ENCODE measurements around the gene RSAD2.
A peak's percentile ranks its signal among the peaks of the same experiment; 100 is the strongest.
"Not testable (repeated sequence)": the region's sequence is repeated elsewhere in the genome, so short reads cannot be mapped to it uniquely, and the experiment has no call there.

The RSAD2 gene

DNA sequence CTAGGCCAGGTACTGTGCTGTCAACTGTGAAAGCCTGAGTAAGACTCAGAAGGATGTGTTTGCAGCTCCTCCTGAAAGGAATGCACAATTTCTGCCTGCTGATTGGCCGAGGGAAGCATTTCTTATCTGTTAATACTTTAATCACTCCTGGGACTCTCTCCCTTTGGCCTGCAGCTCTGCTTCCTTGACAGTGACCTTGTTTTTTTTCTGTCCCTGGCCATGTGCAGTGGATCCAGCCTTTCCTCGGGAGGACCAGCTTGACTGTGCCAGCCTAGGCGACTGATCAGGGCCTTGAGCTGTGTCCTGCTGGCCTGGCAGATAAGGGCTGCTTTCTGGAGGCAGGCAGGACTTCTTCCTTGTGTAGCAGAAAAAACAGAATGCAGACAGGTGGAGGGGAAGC lies 49.6 kb downstream of the RSAD2 start:
- peak; percentile 28 for DNase-seq

DNA sequence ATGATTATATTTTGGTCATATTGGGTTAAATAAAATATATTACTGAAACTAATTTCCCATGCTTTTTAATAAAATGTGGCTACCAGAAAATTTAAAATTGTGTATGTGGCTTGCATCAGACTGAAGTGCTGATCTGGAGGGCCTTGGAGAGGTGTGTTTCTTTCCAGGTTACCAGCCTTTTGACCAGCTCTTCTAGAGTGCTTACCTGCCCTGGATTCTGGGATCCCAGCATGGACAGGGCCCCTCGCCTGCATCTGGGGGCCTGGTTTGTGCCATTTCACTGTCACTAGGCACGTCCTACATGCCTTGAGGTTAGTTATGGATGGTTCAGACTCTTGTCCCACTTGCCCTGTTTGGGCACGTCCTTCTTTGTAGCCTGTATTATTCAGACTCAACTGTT lies 50.2 kb downstream of the RSAD2 start:
- no peak for DNase-seq

DNA sequence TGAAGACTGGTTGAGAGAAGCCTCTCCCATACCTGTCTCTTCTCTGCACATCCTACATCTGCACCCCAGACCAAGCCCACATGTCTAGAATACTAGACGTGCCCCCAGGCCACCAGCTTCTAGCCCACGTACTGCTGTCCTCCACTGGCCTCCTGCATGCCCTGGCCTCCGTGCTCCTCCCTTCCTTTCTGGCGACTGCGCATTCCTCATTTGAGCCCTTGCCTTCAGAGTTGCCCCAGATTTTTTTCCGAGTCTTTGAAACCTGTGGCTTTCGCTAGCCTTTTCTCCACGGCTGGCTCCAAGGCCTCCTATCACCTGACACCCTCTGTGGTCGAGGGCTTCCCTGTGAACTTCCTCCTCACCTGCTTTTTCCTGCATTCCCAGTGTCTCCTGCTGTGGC lies 50.9 kb downstream of the RSAD2 start:
- DNase-seq = no peak

DNA sequence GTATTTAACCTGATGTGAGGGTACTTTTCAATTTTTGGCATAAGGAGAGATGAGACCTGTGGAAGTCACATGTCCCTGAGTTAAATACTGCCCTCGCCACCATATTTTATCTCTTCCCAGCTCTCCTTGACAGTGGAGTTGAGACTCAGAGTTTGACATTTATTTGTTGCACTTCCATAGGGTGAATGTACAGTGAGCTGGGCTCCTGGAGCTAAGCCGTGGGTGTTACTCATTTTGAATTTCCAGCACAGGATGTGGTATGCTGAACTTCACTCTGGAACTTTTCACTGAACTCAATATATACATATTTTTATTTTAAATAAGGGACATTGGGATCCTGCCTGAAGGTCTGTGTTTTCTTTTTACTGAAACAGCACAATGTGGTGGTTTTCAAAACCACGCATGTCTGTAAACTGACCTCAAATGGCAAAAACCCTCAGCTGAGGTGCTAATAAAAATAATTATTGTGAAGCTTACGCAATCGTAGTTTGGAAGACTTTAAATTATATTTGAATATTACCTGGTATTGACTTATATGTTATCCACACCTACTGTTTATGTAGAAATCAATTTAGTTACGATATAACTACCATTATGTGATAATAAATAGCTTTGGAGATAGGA lies 51.7 kb downstream of the RSAD2 start:
- no peak for DNase-seq

DNA sequence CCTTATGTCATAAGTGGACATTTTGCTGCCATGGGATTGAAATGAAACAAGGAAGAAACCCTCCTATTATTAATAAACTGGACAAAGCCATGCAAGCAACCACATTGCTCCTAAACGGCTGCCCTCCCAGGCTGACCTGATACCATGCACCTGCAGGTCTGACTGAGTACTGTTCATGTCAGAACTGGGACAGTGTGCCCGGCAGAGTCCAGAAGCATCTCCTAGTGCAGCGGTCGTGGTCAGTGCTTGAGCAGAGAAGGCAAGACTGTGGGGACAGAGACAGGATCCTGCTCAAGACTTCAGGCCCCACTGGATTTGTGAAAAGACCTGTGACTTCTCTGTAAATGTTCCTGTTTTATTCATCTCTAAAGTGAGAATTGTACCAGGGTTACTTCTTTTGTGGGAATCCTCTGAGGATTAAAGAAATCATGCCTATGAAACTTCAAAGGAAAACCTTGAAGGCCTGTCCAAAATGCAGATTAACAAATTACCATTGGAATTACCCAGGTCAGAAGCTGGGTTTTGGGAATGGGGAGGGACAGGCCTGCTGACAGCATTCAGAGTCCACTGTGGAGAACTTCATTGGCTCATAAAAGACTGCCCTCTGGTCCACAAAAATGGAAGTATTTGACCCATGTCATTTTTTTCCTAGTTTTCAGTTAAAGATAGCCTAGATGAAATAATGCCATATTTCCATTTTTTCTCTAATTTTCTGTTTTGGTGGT lies 53.5 kb downstream of the RSAD2 start:
- DNase-seq = no peak

DNA sequence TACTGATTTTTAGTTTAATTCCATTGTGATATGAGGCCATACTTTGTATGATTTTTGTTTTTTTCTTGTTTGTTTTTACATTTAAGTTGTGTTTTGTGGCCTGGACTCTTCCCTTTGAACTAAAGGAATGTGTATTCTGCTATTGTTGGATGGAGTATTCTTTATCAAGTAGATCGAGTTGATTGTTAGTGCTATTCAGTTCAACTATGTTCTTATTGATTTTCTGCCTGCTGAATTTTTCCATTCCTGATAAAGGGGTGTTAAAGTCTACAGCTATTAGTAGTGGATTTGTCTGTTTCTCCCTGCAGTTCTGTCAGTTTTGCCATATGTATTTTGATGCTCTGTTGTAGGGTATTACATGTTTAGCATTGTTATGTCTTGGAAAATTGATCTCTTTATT lies 54.2 kb downstream of the RSAD2 start:
- no peak for DNase-seq

DNA sequence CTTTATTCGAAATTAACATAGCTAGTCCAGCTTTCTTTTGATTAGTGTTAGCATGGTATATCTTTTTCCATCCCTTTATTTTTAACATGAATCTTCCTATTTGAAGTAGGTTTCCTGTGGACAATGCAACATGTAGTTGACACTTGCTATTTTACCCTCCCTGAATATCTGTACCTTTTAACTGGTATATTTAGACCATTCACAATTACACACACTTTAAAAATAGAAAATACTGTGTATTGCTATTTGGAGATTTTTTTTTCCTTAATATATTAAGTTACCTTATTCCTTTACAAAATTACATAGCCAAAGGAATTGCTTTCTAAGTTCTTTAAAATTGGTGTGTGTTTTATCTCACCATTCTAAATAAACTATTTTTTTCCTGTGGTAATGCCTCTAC lies 54.6 kb downstream of the RSAD2 start:
- DNase-seq = no peak

DNA sequence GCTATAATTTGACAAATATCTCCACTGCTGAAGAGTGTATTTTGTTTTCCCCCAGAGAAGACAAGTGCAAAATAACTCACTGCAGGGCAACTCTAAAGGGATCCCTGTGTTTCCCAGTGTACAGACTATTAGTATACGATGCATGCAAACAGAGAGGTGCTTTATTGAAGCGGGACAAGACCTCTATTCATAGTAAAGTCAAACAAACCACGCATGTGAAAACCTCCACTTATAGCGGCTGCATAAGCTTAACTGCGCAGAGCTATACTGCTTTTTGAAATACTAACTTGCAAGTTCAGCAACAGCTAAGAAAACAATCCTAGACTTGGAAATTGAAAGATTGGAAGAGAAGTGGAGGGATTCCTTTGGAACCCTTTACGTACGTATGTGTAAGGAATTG lies 55.3 kb downstream of the RSAD2 start:
- no peak for DNase-seq

DNA sequence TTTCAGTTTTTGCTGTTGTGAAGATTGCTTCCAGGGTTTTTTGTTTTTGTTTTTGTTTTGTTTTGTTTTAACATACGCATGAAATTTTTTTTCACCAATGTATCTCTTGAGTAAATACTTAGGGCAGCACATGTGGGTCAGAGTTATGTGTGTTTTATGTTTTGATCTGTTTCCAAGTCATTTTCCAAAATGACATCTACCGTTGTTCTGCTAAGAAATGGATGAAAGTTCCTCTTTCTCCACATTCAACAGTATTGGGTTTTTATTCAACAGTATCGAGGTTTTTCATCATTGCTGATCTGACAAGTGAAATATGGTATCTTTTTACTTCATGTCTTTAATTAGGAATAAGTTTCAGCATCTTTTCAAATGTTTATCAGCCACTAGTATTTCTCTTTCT lies 56.3 kb downstream of the RSAD2 start:
- DNase-seq = no peak

DNA sequence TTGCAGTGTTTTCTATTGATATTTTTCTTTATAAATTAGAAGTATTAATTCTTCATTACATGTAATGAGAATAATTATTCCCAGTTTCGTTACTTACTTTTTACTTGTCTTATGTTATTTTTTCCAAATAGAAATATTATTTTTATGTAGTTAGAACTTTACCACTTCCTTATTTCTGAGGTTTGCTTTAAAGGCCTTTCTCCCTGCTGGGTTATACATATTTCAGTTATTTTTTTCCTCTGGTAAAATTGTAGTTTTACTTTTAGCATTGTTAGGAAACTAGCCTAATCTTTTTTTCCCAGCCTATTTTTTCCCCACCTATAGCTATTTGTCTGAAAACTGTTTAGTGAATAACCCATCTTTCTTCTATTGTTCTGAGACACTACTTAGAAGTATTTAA lies 56.8 kb downstream of the RSAD2 start:
- no peak for DNase-seq

DNA sequence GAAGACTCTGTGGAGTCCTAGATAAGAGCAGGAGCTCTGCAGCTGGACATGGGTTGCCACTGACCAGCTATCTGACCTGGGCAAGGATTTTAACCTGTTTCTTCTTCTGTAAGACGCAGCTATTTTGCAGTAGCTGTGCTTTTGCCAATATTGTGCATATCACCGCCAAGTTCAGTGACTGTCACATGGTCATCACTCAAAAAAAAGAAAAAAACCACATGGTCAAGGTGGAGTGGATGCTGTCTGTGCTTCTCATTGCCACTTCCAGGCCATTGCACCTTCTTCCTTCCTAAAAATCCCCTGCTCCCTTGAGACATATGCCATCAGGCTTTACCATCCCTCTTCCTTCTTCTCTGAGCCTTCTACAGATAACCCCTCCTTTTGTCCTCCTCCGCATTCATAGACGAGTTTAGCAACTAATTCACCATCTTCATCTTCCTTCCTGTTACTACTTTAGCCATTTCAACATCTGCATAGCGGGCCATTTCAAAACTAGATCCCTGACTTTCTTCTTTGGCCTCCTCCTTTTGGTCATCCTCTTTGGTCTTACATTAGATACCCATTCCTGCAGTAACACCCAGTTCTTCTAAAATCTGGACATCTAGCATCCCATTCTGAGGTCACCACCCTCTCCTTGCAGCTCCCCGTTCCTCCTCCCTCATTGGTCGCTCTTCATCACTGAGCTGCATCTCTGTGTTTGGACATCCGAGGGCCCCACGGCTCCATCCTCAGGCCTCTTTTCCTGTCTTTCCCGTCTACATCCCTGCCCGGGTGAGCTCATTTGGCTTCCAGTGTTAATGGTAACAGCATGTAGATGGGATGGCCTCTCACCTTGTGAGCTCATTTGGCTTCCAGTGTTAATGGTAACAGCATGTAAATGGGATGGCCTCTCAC lies 57.4 kb downstream of the RSAD2 start:
- no peak for DNase-seq

DNA sequence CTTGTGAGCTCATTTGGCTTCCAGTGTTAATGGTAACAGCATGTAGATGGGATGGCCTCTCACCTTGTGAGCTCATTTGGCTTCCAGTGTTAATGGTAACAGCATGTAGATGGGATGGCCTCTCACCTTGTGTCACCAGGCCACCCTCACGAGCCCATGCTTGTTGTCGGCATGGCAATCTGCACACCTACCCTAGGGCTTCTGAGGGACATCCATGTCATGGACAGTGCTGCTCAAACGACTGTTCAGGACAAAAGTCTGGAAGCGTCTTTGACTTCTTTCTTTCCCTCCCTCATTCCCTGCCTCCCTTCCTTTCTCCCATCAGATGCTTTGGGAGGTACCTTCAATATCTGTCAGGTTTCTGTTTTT lies 58.1 kb downstream of the RSAD2 start:
- DNase-seq = not testable (repeated sequence)

DNA sequence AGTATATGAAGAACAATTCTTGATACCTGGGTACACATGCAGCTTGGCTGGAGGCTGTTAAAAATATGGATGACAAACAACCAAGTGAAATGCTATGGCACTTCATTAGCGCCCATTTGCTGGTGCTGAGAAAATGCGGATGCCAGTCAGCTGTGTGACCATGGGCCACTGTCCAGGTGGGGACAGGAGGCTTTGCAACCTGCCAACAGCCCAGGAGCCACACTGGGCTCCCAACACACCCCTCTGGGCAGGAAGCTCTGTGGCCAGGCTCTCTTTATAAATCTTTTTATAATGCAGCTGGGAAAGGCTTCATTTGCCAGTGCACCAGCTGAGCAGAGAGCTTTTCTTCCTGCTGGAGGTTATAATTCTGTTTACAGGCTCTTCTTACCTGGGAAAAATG lies 59.6 kb downstream of the RSAD2 start:
- DNase-seq = no peak

DNA sequence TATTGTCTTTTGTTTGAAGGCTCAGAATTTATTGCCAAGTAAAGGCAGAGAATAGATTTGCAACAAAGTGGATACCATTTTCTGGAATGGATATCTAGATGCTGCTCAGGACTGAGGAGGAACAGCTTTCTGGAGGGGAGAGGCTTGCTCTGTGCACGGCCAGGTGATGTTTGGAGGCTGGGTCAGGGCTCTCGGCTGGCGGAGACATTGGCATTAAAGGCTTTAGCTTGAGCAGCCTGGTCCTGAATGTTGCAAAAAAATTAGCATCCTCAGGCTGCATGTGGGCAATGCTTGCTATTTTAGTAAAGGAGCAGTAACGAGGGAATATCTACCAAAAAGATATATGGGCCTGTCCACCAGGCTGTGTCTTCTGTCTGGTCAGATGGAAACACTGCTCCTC lies 60.0 kb downstream of the RSAD2 start:
- no peak for DNase-seq

DNA sequence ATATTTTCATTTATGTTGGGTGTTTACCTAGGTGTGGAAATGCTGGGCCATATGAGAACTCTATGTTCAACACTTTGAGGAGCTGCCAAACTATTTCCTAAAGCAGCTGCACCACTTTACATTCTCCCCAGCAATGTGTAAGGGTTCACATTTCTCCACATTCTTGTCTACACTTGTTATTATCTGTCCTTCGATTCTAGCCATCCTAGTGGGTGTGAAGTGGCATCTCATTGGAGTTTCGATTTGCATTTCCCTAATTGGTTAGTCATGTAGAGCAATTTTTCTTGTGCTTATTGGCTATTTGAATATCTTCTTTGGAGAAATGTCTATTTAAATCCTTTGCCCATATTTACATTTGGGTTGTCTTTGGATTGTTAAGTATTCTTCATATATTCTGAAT lies 61.5 kb downstream of the RSAD2 start:
- no peak for DNase-seq

DNA sequence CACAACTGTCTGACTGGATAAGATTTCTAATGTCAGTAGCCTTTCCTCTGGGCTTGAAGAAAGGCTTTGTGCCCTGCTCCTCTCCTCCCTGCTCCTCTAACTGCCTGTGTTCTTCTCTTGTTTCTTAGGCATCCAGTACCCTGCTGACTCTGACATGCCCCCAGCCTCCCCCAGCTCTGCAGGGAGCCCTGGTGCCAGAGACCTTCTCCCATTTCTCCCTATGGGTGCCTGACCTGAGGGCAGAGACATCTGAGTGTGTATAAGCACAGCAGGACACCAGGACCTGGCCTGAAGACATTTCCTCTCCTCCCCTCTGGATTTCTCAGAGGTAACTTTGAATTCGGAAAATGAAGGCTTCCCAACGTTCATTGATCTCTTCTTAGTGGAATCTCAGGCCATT lies 63.2 kb downstream of the RSAD2 start:
- no peak for DNase-seq

DNA sequence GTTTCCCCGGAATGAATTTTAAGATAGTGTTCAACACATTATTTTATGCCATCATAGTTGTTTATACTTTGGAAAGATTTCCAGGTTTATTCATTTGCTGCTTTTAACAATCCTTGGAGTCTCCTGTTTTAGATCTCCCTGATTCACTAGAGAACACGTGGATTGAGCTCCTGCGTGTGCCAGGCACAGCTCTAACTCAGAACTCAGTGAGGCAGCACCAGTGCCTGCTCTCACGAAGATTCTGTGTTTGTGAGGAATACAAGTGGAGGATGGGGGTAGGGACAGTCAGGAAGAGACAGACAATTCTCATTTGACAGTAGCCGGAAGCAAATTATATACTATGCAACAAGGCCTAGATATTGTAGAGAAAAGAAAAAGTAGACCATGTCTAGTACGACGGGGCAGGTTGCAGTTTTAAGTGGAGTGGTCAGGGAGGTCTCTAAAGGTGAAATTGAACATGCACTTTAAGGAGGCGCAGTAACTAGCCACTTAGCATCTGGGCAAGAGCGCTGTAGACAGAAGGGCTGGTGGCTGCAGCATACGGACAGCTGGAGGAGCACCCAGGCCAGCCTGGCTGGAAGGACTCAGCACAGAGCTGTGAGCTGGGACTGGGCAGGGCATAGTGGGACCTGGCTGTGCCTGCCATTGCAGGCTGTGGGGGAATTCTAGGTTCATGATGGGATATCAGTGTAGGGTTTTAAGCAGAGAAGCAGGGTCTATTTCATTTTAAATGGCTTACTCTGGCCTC lies 63.9 kb downstream of the RSAD2 start:
- no peak for DNase-seq

DNA sequence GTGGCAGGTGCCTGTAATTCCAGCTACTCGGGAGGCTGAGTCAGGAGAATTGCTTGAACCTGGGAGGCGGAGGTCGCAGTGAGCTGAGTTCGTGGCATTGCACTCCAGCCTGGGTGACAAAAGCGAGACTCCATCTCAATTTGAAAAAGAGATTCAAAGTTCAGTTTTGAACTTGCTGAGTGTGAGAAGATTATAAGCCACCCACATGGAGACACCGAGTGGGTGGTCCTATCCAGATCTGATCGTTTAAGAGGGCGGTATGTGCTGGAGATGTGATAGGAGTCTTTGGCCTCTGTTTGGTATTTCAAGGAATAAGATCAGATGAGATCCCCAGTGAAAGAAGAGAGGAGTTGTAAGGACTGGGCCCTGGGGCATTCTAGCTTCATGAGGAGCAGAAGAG lies 65.3 kb downstream of the RSAD2 start:
- DNase-seq = no peak

DNA sequence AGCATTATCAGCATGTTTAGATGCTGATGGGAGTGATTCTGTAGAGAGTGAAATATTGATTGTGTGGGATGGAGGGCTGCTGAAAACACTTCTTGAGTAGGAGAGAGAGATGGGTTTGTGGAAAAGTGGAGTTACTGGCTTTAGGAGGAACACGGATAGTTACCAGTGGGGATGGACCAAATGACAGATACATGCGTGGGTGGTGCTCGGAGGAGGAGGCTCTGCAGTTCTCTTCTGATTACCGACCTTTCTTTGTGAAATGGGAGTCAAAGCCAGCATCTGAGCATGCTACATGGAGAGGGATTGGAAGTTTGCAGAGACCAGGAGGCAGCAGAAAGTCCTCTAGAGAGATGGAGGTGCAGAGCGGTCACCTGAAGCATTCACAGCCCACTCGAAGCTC lies 65.9 kb downstream of the RSAD2 start:
- no peak for DNase-seq

DNA sequence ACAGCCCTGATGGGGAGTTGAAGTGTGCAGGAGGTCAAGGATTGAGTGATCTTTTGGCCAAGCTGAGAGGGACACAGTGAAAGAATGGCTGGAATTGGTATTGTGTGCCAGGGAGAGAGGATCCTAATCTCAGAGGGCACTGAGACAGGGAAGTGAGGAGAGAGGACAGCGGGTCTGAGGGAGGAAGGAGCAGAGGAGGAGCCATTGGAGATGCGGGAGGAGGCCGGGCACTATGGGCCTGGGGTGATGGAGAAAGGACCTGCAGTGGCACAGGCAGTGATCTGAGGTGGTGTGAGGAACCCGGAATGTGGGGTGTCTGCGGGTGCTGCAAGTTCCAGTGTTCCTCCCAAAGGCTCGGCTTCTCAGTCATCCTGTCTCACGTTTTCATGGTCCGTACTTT lies 66.4 kb downstream of the RSAD2 start:
- DNase-seq = no peak

DNA sequence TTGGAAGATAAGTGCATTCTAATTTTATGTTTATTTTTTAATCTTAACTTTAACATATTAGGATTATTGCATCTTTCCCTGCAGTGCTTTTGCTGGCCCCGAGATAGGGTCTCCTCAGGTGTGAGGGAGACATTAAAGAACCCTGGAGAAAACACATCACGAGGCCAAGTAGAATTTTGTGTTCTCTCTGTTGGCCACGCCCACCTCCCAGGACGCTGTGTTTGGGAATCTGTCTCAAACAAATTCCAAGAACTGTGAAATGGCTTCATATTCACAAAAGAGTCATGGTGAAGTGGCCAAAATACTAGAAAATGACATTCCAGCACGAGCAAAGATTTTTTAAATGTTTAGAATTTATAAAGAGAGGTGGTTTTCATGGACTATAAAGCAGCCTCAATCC lies 67.0 kb downstream of the RSAD2 start:
- no peak for DNase-seq

DNA sequence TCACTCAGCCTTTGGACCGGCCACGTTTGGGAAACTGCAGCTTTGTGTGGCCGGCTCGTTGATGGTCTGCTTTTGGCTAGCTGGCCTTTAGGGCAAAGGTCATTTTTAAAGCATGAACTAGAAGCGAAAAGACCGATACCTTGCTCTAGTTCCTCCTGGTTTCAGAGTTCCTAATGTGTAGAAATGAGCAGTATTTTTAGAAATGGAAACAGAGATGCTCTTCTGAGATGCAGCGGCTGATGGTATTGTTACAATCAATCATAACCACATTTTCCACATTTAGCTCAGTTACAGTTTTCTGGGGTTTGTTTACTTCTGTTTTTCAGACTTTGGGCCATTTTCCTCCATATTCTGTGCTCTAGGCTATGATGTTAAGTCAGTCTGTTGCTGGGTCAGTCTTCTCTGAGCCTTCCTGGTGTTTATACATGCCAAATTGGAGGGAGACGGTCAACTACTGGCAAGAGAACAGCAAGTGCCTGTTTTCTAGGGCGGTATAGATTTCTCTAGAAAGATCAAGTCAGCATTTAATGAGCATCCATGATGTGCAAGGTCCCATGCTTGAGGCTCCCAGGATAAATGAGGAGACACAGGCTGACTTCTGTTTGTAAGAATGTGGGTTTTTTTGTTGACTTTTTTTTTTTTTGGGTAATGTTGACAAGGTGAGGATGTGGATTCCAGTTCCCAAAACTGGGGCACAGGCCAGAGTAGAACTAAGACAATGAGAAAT lies 67.7 kb downstream of the RSAD2 start:
- no peak for DNase-seq

Data from right kidney (tissue), 1 donor.